ENCODE results near the gene OPN4. TPM values are rescaled to one million over a fixed set of nuclear protein-coding genes. Genes with fewer than 3 reads are reported as not detected.

The OPN4 gene
- total RNA-seq, 1 donor, result not detected

GRCh38 chr10:86715836-86716235 is 61.5 kb downstream of the OPN4 start:
- no peak for DNase-seq (ENCODE audit: low read depth in 2 of 3, low spot score in 2 of 3)

Other genes starting within 250 kb of the OPN4 start
- gene WAPL, start 132.8 kb upstream of the OPN4 start, total RNA-seq, result 36.4 TPM
- not detected for gene LDB3, start 14.0 kb downstream of the OPN4 start, total RNA-seq
- gene BMPR1A, start 102.1 kb downstream of the OPN4 start, total RNA-seq, result under 0.01 TPM

Data from hematopoietic multipotent progenitor cell (in vitro differentiated cells).